Adipocyte (in vitro differentiated cells): ENCODE results near the gene NOG.

Experiments
- DNase-seq: peaks from one replicate; pipeline ENCODE4 v3.0.0-alpha.2; 2015; ENCODE audit warnings: low read depth
- H3K27me3 ChIP-seq: replicated peaks from 2 replicates; pipeline ENCODE4 v1.7.0; 2013; ENCODE audit warnings: mild to moderate bottlenecking, low read length, moderate library complexity; ENCODE audit not compliant: control insufficient read depth, insufficient read depth
- H3K36me3 ChIP-seq: 2 replicates; pipeline ENCODE4 v1.7.0; 2013; ENCODE audit warnings: low read length, mild to moderate bottlenecking, moderate library complexity; ENCODE audit not compliant: control insufficient read depth, insufficient read depth, severe bottlenecking
- H3K4me1 ChIP-seq: 2 replicates; pipeline ENCODE4 v1.7.0; 2013; ENCODE audit warnings: mild to moderate bottlenecking, low read length, moderate library complexity; ENCODE audit not compliant: control insufficient read depth, insufficient read depth
- H3K4me3 ChIP-seq: 2 replicates; pipeline ENCODE4 v1.7.0; 2013; ENCODE audit warnings: mild to moderate bottlenecking, low read length, moderate library complexity
- H3K9ac ChIP-seq: 2 replicates; pipeline ENCODE4 v1.7.0; 2013; ENCODE audit warnings: mild to moderate bottlenecking, low read length, moderate library complexity
- H3K9me3 ChIP-seq: 2 replicates; pipeline ENCODE4 v1.7.0; 2013; ENCODE audit warnings: mild to moderate bottlenecking, low read length, moderate library complexity; ENCODE audit not compliant: control insufficient read depth

NOG gene

GRCh38 chr17:56593646-56594319 lies at the start of gene NOG:
NOG (plus strand) TSS chr17:56593699; CDS start chr17:56594224, 525 bp downstream.
- Histone ChIP-seq H3K9me3 (no peaks in the 10 kb centered on the region), H3K4me3 (peak within 1 kb of the TSS; percentile 83), H3K4me1 (peaks cover 17% of the 10 kb centered on the region), H3K27me3 (peaks cover 38% of the 10 kb centered on the region), H3K9ac (peak within 1 kb of the TSS; percentile 64), H3K36me3 (no peaks in the 10 kb centered on the region)
- DNase-seq: peak; percentile 90

GRCh38 chr17:56545106-56545505 lies 48.4 kb upstream of the NOG start:
- H3K9me3 ChIP-seq: no peaks in the 10 kb centered on the region
- no peaks in the 10 kb centered on the region for H3K36me3 ChIP-seq
- H3K4me1 ChIP-seq: no peaks in the 10 kb centered on the region
- DNase-seq: no peak
- no peak overlapping the region for H3K9ac ChIP-seq
- no peak overlapping the region for H3K4me3 ChIP-seq
- H3K27me3 ChIP-seq: peaks cover 8% of the 10 kb centered on the region

- H3K4me1 ChIP-seq: no peaks in the 10 kb centered on the region
- no peak for DNase-seq
- H3K36me3 ChIP-seq: no peaks in the 10 kb centered on the region
- H3K4me3 ChIP-seq: no peak overlapping the region
- no peaks in the 10 kb centered on the region for H3K9me3 ChIP-seq
- H3K27me3 ChIP-seq: peaks cover 8% of the 10 kb centered on the region
- H3K9ac ChIP-seq: no peak overlapping the region
Observed at GRCh38 chr17:56545930-56546329, 47.6 kb upstream of the NOG start.

GRCh38 chr17:56548661-56549060 lies 44.8 kb upstream of the NOG start:
- DNase-seq: no peak
- no peak overlapping the region for H3K9ac ChIP-seq
- H3K36me3 ChIP-seq: no peaks in the 10 kb centered on the region
- peaks cover 5% of the 10 kb centered on the region for H3K27me3 ChIP-seq
- H3K9me3 ChIP-seq: peaks cover 7% of the 10 kb centered on the region
- no peak overlapping the region for H3K4me3 ChIP-seq
- no peaks in the 10 kb centered on the region for H3K4me1 ChIP-seq

- Histone ChIP-seq H3K4me3 (no peak overlapping the region), H3K9ac (no peak overlapping the region), H3K27me3 (peaks cover 3% of the 10 kb centered on the region), H3K36me3 (no peaks in the 10 kb centered on the region), H3K9me3 (peaks cover 7% of the 10 kb centered on the region), H3K4me1 (no peaks in the 10 kb centered on the region)
- no peak for DNase-seq
Observed at GRCh38 chr17:56549501-56549900, 44.0 kb upstream of the NOG start.

- Histone ChIP-seq H3K4me1 (peaks cover 5% of the 10 kb centered on the region), H3K9ac (no peak overlapping the region), H3K27me3 (peaks cover 4% of the 10 kb centered on the region), H3K4me3 (no peak overlapping the region), H3K36me3 (no peaks in the 10 kb centered on the region), H3K9me3 (peaks cover 3% of the 10 kb centered on the region)
- DNase-seq: no peak
Observed at GRCh38 chr17:56557682-56558081, 35.8 kb upstream of the NOG start.

GRCh38 chr17:56558088-56558487 lies 35.4 kb upstream of the NOG start:
- H3K4me1 ChIP-seq: peaks cover 5% of the 10 kb centered on the region

GRCh38 chr17:56570199-56570598 lies 23.3 kb upstream of the NOG start:
- no peak overlapping the region for H3K9ac ChIP-seq
- no peaks in the 10 kb centered on the region for H3K9me3 ChIP-seq
- H3K27me3 ChIP-seq: no peaks in the 10 kb centered on the region
- DNase-seq: no peak
- no peaks in the 10 kb centered on the region for H3K36me3 ChIP-seq
- peaks cover 6% of the 10 kb centered on the region for H3K4me1 ChIP-seq
- no peak overlapping the region for H3K4me3 ChIP-seq

More at GRCh38 chr17:56558088-56558487, 35.4 kb upstream of the NOG start:
- no peak overlapping the region for H3K9ac ChIP-seq
- no peaks in the 10 kb centered on the region for H3K36me3 ChIP-seq
- no peak overlapping the region for H3K4me3 ChIP-seq
- peaks cover 3% of the 10 kb centered on the region for H3K9me3 ChIP-seq
- DNase-seq: no peak
- peaks cover 4% of the 10 kb centered on the region for H3K27me3 ChIP-seq

GRCh38 chr17:56571456-56571855 lies 22.0 kb upstream of the NOG start:
- Histone ChIP-seq H3K27me3 (peaks cover under 1% of the 10 kb centered on the region), H3K9ac (no peak overlapping the region), H3K4me1 (peaks cover 6% of the 10 kb centered on the region), H3K9me3 (no peaks in the 10 kb centered on the region), H3K36me3 (no peaks in the 10 kb centered on the region), H3K4me3 (no peak overlapping the region)
- no peak for DNase-seq

DNA sequence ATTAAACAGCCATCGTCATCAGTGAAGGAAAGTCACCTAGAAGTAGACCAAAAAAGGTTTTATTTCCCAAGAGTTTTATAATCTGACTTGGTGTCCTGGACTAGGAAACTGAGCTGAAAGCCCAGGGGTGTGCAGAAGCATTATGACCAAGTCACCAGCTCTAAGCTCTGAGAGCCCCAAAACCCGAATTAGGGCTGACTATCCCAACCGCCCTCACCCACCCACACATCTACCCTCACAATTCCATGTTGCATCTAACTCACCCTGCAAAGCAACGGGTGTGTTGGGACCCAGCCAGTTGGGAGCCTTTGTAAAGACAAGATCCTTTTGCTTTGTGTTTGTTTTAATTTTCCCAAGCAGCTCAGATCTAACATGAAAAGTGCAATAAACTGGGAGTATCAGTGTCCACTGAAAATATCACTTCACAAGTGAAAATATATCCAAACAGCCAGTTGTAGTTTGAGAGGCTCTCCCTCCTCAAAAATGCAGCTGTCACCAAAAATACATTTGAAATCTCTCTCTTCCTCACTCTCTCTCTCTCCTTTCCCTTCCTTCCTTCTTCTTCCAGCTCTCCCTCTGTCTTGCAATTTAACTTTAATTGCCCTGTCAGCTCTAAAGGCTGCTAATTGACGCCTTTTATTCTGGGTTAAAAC lies 16.2 kb upstream of the NOG start:
- H3K4me1 ChIP-seq: no peaks in the 10 kb centered on the region
- no peak for DNase-seq
- no peak overlapping the region for H3K4me3 ChIP-seq
- no peaks in the 10 kb centered on the region for H3K36me3 ChIP-seq
- H3K27me3 ChIP-seq: peaks cover 30% of the 10 kb centered on the region
- no peak overlapping the region for H3K9ac ChIP-seq
- H3K9me3 ChIP-seq: no peaks in the 10 kb centered on the region

GRCh38 chr17:56577843-56578204 lies 15.7 kb upstream of the NOG start:
- Histone ChIP-seq H3K27me3 (peaks cover 34% of the 10 kb centered on the region), H3K9ac (no peak overlapping the region), H3K9me3 (no peaks in the 10 kb centered on the region), H3K4me1 (no peaks in the 10 kb centered on the region), H3K36me3 (no peaks in the 10 kb centered on the region), H3K4me3 (no peak overlapping the region)
- DNase-seq: no peak
